ENCODE measurements around the gene RPIA.
"Not testable (repeated sequence)": the region's sequence is repeated elsewhere in the genome, so short reads cannot be mapped to it uniquely, and the experiment has no call there.

The RPIA gene

GRCh38 chr2:88796523-88796922 is 105.0 kb downstream of the RPIA start:
- not testable (repeated sequence) for H3K4me1 ChIP-seq (ENCODE audit: insufficient read depth, insufficient read length); H3K27me3 ChIP-seq (ENCODE audit: insufficient read depth, insufficient read length); H3K9me3 ChIP-seq (ENCODE audit: insufficient read depth, low read length); H3K9ac ChIP-seq (ENCODE audit: insufficient read length, low read depth); DNase-seq (ENCODE audit: low read depth, low spot score); H3K36me3 ChIP-seq (ENCODE audit: insufficient read depth, insufficient read length, low read length); H3K4me3 ChIP-seq (ENCODE audit: insufficient read length, low read depth)

DNA sequence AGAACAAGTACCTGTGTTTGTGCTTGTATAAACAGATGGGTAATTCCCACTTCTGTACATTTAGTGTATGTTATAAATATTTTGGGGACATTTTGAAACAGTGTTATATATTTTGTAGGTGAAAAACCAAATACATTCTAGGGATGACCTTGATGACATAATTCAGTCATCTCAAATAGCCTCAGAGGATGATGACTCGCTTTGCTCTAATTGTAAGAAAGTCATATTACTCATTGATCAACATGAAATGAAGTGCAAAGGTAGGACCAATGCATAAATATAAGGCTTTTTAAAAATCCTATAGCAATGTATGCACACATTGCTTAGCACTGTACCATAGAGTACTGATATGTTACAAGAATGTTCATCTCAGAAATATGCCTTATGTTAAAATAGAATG is 105.7 kb downstream of the RPIA start:
- not testable (repeated sequence) for H3K27me3 ChIP-seq (ENCODE audit: insufficient read depth, insufficient read length); H3K36me3 ChIP-seq (ENCODE audit: insufficient read depth, insufficient read length, low read length); H3K9ac ChIP-seq (ENCODE audit: insufficient read length, low read depth); H3K4me1 ChIP-seq (ENCODE audit: insufficient read depth, insufficient read length); DNase-seq (ENCODE audit: low read depth, low spot score); H3K9me3 ChIP-seq (ENCODE audit: insufficient read depth, low read length); H3K4me3 ChIP-seq (ENCODE audit: insufficient read length, low read depth)

Data from NT2/D1 (cell line).